ENCODE data around the gene SMIM44. TPM values are rescaled to one million over a fixed set of nuclear protein-coding genes. Genes with fewer than 3 reads are reported as not detected.
A peak's percentile ranks its signal among the peaks of the same experiment; 100 is the strongest.

Gene SMIM44
- total and polyA plus RNA-seq, 9 of the 15 experiments (the other 6 are each of a cell fraction or from before 2014, with no cell fraction given): not detected

GRCh38 chr19:3479834-3480215 lies 3.4 kb downstream of the SMIM44 start (continued):
- TF ChIP-seq TBP (optimal IDR thresholded peaks at IDR 0.05; ENCODE audit: low read depth, low read length) (no peak), HDGF (IDR thresholded peaks at IDR 0.05) (no peak), ZNF407 (IDR thresholded peaks at IDR 0.05; ENCODE audit: low read depth) (no peak), PHF8 (IDR thresholded peaks at IDR 0.05; ENCODE audit: borderline replicate concordance, low read length) (peak; percentile 27; the same call in 1 of the 2 replicates), LARP7 (IDR thresholded peaks at IDR 0.05) (no peak), TCF3 (CRISPR knock-in tag; IDR thresholded peaks at IDR 0.05) (no peak), ZNF347 (CRISPR knock-in tag; IDR thresholded peaks at IDR 0.05; ENCODE audit: low read depth) (no peak), TGIF2 (CRISPR knock-in tag; IDR thresholded peaks at IDR 0.05) (no peak), VEZF1 (CRISPR knock-in tag; IDR thresholded peaks at IDR 0.05) (0 out of 2 replicates have a peak, but pooled peaks have one; percentile 5), ZBTB9 (CRISPR knock-in tag; IDR thresholded peaks at IDR 0.05) (no peak), ZNF263 (CRISPR knock-in tag; IDR thresholded peaks at IDR 0.05; ENCODE audit: borderline replicate concordance) (peak; percentile 71; the same call in 1 of the 2 replicates), L3MBTL2 (IDR thresholded peaks at IDR 0.05) (no peak), NEUROD1 (IDR thresholded peaks at IDR 0.05; ENCODE audit: borderline replicate concordance, low read depth, low read length, partially characterized antibody) (no peak), NR2C2 (CRISPR knock-in tag; IDR thresholded peaks at IDR 0.05) (no peak), NR2C2 (tag; IDR thresholded peaks at IDR 0.05) (no peak)

All from K562 (cell line).